GM15510 (cell line): ENCODE results near the gene CAPN15.

ENCODE experiments used
- POLR2A ChIP-seq: IDR thresholded peaks from 3 replicates; pipeline ENCODE4 v1.6.1; 2011; ENCODE audit warnings: borderline replicate concordance; ENCODE audit not compliant: insufficient read length; ENCODE audit errors: extremely low read depth

CAPN15 gene

DNA sequence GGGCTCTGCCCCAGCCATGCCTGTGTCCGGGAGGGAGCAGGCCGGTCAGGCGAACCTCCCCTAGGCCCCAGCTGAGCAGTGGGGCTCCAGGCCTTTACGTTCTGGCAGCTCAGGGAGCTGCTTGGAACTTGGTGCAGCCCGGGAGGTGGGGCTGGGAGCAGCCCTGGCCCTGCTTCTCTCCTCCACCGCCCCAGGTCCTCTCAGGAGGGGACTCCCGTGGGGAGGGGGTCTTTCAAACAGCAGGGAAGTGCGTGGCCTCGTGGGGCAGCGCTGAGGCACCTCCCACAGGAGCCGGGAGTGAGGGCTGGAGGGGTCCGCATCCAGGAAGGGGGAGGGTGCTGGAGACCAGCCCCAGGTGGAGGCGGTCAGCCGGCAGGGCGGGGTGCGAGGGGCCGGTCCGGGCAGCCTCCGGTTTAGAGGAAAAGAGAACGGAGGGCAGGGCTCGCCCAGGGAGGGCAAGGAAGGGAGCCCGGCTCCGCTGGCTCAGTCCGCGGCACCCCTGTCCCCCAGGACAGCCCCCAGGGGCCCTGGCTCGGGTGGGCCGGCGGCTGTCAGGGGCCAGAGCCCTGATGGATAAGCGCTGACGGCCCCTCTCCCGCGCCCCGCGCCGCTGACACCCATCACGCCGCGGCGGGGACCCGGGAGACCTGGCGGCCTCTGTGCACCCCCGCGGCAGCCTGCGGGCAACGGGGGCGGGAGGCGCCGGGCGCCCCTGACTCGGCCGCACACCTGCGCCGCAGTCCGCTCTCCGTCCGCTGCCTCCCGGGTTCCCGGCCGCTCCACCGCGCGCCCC lies 32.1 kb downstream of the CAPN15 start:
- no peak for TF ChIP-seq POLR2A

DNA sequence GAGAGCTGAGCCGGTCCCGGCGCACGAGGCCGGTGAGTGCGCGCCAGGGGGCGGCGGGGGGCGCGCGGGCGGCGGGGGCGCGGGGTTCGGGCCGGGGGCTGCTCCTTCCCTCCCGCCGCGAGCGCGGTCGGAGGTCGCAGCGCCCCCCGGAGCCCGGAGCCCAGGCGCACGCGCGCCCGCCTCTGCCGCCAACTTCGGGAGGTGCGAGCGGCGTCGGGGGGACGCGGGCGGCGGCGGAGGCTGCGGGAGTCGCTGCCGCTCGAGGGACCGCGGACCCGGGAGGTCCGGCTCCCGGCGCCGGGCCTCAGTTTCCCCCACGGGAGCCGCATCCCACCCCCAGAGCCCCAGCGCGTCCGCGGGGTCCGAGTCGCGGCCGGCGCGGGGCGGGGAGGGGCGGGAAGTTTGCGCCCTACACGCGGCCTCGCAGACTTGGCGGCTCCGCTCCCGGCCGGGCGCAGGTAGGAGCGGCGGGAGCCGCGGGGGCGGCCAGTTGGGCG lies 32.7 kb downstream of the CAPN15 start, which contains the start of gene PRR35:
TSS of gene PRR35 (plus strand) at position 191 of the 497 bp plus-strand sequence. CDS start 2,901 bp downstream, outside the sequence.
- no peak for TF ChIP-seq POLR2A

DNA sequence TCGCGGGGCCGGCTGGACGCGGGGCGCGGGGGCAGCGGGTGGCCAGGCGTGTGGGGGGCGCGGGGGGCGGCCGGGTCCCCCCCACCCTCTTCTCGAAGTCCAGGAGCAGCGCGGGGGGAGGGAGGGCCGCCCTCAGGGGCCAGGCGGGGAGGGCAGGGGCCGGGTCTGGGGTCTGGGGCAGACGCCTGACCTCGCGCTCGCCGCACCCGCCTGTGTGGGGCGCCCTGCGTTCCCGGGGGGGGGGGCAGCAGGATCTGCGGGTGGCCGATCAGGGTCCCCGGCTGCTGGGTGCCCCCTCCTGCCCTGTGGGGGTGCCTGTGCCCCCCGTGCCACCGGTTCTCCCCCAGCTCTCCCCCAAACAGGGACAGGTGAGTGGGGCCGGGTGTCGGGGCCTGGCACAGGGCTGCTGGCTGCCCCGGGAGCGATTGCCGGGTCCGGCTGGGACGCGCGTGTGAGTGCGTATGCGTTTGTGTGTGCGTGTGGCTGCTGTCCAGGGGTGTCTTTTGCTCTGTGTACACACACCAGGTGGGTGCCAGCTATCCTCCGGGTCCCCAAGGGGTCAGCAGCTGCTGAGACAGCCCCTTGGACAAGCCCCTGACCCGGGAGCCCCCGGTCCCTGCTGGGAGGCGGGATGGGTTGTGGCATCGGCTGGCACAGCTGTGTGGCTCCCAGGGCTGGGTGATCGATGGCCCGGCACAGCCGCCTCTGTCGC lies 33.3 kb downstream of the CAPN15 start:
- TF ChIP-seq POLR2A = no peak

DNA sequence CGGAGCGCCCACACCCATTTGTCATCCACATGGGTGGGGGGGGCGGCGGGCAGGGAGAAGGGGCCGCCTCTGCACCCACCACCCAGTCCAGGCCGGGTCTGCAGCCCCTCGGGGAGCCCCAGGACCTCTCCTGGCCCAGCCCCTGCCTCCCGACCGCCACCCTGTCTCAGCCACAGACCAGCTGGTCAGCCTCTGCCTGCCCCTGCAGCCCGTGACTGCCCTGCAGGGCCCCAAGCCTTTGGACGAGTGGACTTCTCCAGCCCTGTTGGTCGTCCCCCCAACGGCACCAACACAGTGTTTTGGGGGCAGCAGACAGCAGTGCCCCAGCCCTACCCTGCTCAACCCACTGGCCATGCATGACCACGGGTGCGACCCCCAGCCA lies 33.9 kb downstream of the CAPN15 start:
- TF ChIP-seq POLR2A = no peak

DNA sequence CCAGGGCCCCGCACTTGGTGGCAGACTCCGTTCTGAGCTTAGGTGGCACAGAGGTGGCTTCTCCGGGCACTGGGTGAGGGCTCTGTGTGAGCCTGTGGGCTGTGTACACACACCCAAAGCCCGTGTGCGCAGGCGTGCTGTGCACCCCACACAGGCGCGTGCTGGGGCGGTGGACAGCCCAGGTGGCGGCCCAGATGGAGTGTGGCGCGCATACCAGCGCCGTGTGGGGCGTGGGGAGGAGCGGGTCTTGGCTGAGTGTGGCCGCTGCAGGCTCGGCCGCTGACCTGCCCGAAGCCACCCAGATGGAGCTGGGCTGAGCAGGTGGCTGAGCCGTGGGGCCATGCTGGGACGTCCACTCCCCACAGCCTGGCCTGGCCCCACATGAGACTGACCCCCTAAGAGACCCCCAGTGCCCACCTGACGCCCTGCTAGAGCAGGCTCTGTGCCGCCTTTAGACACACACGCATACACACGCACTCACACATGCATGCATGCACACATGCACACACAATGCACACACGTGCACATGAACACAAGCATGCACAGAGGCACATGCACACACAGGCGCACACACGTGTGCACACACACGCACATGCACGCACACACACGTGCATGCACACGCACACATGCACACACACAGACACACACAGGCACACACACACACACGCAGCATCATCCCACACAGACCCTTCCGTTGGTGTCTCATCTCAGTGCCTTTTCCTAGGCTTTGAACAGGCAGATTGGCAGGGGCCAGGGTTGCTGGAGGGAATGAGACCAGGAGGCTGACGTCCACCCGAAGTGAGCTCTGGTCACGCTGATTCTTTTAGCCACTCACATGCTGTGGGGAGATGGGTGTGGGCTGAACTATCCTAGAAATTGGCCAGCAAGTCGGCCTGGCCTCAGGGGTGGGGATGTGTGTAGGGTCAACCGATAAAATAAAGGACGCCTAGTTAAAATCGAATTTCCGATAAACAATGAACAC lies 34.7 kb downstream of the CAPN15 start:
- TF ChIP-seq POLR2A = no peak

DNA sequence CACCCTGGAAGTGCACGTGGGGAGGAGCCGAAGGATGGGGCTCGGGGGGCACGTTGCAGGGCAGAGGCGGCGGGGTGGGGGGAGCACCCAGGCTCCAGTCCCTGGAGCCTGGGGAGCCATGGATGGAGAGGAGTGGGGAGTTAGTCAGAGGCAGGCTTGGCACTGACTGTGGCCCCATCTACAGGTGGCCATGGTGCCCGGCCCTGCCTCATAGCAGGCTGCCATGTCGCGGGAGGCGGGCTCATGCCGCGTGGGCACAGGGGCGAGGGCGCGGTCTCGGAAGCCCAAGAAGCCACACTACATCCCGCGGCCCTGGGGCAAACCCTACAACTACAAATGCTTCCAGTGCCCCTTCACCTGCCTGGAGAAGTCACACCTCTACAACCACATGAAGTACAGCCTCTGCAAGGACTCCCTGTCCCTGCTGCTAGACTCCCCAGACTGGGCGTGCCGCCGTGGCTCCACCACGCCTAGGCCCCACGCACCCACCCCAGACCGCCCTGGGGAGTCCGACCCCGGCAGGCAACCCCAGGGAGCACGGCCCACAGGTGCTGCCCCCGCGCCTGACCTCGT lies 35.6 kb downstream of the CAPN15 start:
- TF ChIP-seq POLR2A = no peak

DNA sequence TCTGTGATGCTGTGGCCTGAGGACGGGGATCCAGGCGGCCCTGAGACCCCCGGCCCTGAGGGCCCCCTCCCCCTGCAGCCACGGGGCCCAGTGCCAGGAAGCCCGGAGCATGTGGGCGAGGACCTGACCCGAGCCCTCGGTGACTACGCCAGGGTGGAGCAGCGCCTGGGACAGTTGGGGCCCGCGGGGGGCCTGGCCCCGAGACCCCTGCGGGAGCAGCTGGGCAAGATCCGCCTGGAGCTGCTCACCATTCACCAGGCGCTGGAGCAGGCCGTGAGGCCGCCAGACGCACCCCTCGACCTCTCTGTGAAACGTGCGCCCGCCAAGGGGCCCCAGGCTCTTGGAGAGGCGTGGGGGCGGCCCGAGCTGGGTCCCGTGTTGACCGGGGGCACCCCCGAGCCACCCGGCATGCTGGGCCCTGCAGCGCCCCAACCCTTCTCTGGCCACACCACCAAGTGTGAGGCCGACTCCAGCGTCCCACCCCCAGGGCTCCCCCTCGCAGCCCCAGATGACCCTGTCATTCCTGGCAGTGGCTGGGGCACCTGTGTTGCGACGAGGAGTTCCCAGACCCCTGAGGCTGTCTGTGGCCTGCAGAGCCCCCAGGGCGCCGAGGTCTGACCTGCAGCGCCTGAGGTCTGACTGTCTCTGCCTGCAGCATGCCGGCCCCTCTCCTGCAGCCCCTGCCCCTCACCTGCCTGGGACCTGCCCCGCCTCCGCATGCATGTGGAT lies 37.3 kb downstream of the CAPN15 start:
- no peak for TF ChIP-seq POLR2A

DNA sequence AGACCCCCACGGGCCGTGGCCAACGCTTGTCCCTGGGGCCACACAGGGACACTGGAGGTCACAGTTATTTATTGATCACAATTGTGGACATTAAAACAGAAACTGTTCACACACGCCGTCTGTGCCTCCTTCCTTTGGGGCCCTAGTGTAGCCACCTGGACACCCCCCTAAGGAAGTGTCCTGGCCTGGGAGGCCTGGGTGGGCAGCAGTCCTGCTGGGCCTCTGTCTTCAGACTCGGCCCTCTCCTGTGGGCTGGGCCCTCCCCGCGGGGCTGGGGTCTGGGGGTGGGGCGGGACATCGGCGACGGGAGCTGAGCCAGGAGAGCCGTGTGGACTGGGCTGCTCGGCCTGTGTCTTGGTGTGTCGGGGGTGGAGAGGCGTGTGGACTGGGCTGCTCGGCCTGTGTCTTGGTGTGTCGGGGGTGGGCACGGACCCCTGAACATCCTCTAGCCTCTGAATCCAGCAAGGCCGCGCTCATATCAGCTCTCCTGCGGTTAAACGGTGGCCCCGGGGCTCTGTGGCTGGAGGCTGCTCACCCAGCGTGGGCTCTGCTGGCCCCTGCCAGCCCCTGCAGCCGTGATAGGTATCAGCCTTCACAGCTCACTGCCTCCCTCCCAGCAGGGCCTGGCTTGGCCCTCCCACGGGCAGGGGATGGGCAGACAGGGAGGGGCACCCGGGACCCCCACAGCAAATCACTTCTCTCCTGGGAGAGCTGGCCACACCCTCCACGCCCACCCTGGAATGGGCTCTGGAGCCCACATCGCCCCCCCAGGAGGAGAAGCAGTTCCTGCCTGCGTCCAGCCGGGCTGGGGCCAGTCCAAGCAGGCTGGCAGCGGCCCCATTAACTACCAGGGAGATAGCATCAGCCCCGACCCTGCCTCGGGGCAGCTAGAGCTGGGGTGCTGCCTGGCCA lies 38.2 kb downstream of the CAPN15 start:
- no peak for TF ChIP-seq POLR2A

DNA sequence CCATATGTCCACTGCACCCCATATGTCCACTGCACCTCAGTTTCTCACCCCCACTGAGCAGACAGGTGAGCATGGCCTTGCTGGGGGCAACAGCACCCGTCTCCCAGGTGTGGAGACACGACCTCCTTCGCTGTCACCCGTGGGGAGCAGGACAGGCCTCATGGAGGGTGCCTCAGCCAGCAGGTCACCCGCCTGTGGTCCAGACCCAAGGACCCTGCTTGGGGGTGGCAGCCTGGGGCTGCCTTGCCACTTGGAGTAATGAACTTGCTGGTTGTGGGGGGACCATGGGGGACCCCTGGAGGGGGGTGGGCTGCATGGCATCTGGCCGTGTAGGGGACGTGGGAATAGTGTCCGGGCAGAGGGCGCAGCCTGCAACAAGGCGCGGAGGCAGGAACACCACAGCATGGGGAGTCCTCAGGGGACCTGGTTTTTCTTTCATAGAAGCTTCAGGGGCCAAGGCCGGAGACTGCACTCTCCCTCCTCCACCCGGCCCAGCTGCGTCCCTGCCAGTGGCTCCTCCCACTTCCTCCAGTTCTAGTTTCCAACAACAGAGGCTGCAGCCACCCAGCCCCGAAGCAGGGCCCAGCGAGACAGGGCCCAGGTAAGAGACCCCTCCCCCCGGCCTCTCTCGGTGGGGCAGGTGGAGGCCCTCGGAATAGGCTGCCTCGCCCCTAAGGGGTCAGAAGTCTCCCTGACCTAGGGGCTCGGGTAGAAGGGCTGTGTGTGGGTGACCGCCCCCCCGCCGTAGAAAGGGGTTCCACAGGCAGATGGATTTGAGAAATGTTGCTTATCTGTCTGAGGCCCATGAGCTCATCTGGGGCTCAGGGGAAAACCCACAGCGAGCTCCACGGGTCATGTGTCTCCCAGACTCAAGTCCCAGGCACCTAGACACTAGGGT lies 39.2 kb downstream of the CAPN15 start, which contains the start of gene NHLRC4:
TSS of gene NHLRC4 (plus strand) at position 531 of the 898 bp plus-strand sequence. CDS start 1,043 bp downstream, outside the sequence.
- peak; percentile 50 for TF ChIP-seq POLR2A

DNA sequence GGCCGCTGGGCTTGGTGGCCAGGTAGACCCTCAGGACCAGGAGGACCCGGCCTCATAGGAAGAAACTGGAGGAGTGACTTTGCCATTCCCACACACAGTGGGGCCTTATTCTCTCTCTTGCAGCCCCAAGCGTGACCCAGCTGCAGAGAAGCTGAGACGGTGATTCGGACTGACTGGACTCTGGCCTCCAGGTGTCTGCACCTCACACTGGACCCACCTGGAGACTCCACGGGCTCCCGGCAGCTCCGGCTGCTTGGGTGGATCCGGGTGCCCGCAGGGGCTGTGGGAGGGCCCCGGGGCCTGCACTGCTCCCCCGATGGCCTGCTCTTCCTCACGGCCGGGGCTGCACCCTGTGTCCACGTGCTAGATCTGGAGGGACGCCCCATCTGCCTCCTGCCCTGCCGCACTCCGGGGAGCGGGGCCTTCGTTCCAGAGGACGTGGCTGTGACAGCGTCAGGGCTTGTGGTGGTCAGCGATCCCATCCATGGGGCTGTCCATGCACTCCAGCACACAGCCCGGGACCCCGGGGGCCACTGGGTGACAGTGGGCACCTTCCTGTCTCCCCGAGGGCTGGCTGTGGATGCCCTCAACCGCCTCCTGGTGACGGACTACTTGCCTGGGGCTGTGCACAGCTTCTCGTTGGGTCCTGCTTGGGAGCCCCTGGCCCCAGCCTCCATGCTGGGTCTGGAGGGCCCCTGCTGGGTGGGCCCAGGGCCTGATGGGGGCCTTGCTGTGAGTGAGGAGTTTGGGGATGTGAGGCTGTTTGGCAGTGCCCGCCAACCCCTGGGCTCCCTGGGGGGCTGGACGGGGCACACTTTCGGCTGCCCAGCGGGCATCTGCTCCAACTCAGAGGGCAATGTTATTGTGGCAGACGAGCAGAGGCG lies 40.1 kb downstream of the CAPN15 start:
- no peak for TF ChIP-seq POLR2A
